SK-MEL-5 (cell line): ENCODE results near the gene TTC7B. TPM values are rescaled to one million over a fixed set of nuclear protein-coding genes. Genes with fewer than 3 reads are reported as not detected.

Experiments used
- DNase-seq: peaks from one replicate; pipeline ENCODE4 v3.0.0-alpha.2; 2016; ENCODE audit warnings: low read depth, low spot score
- in situ Hi-C: cut with HindIII; loops from 2 replicates; pipeline ENCODE4 v1.10.0; 2016; ENCODE audit warnings: low sequenced_read_pairs, high pct_unique_total_duplicates, low pct_unique_long_range_greater_than_20kb
- total RNA-seq: library from RNA; depleted of rRNA; stranded (reverse); fragments of >200 nt; shearing (Covaris generic); gene quantifications from 2 replicates; pipeline ENCODE4 v1.2.3, GENCODE V29; 2014

Gene TTC7B
- total RNA-seq, 1 experiment from 2014 or later: 31.1 TPM

DNA sequence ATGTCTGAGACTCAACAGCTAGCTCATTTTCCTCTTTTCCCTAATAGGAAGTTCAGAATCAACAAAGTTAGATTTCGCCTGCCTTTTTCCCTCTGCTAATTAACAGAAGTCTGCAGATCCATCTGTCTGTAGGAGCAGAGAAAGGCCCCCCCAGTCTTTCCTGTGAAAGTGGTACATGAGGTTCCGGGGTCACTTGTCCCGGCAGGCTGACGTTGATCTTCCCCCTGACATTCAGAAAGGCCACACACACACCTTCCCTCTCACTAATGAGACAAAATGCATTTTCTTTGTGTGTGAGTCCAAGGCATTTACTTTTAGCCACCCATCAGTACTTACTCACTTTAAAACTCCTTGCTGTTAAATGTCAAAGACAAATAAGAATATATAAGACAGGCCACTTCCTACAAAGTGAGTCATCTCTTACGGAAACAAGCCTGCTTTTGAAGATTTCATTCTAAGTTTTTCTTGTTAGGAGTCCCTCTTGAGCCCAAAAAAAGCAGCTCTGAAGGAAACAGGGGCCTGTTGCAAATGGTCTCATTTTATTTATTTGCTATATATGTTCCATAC, 138.7 kb downstream of the TTC7B start:
- peak; percentile 28 for DNase-seq

DNA sequence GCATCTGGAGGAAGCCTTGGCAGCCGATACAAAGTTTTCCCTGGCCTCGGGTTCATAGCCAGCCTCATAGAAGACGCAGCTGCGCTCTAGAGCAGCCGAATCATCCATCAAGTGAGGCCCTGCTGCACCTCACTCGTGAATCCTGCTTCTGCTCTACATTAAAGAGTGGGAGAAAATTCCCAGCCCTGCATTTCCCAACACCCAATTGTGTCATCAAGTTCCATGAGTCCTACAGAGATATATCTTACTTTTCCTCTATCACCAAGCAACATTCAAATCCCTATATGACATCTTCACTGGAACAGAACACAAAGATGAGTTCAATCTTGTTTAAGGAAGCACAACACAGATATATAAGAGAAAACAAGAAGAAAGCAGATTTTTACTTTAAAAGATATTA, 139.3 kb downstream of the TTC7B start:
- in situ Hi-C loops: no loop called here
- no peak for DNase-seq

More for the DNA sequence above, 138.7 kb downstream of the TTC7B start:
- in situ Hi-C loops: no loop called here

DNA sequence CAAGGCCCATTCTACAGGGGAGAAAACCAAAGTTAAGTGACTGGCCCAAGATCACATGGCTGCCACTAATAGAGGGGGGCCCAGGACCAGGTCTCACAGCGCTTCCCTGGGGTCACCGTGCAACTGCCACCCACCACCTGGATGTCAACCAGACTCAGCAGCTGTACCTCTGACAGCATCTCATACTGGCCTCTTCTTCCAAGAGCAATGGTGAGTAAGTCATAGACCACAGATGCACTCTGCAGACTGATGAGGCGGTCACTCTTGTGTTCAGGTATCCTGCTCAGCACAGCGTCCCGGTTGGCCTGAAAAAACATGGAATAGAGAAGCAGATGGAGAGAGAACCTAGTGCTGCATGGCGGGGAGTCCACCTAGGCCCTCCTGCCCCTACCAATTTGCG, 139.9 kb downstream of the TTC7B start:
- no peak for DNase-seq
- in situ Hi-C loops: no loop called here

DNA sequence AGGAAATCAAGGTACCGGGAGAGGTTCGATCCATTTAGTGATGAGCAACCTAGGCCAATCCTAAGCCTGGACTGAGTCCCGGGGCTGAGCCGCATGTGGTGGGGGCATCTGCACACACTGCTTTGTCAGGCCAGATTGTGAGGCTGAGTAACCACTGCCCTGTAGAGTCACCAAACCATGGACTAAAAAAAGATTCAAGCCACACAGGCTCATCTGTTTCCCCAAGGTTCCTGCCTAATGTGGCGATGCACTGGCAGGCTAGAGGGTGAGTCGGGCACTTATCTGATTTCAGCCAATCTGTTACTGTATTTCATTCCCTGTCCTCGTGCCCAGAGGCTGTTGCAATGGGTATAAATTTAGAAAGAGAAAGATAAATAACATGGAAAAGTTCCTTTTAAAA, 140.8 kb downstream of the TTC7B start:
- DNase-seq: peak; percentile 6
- in situ Hi-C loops: no loop called here

DNA sequence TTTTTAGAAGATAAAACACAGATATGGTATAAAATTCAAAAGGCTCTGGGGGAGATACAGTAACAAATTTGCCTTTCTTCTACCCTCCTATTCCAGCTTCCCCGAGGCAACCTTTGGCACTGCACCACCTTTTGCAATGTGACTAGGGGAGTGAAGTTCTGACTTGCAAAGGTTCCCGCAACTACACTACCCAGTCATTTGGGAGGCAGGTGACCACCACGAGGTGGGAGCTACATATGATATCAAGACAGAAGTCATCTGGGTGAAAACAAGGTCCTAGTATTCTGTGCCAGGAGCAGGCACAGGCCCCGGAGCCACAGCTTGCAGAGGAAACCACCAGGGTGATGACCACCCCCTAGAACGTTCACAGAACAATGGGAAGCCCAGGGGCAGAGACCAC, 141.5 kb downstream of the TTC7B start:
- peak; percentile 66 for DNase-seq
- in situ Hi-C loops: no loop called here

DNA sequence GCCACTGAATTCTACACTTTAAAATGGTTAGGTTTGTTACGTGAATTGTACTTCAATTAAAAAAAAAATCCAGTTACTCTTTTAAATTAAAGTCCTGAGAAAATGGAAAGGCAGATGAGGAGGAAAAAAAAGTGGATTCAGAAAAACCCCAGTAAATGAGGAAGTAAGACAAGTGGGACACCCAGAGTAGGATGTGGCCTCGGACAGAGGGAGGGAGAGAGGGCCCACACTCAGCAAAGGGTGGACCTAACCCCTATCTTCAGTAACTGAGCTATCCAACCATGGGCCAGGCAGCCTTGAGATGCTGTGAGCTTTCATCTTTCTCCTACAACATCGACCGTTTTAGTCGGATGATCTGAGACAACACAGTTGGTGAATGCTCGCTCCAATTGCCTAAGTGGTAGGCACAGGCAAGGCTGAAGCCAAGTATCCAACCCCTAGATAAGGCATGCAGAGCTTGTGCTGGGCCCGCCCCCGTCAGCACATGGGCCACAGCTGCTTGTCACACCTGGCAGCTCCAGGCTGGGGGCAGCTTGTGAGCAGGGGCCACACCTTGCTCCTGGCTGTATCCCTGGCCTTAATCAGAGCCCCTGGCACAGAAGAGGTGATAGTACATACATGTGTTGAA, 142.1 kb downstream of the TTC7B start:
- in situ Hi-C loops: no loop called here
- no peak for DNase-seq

DNA sequence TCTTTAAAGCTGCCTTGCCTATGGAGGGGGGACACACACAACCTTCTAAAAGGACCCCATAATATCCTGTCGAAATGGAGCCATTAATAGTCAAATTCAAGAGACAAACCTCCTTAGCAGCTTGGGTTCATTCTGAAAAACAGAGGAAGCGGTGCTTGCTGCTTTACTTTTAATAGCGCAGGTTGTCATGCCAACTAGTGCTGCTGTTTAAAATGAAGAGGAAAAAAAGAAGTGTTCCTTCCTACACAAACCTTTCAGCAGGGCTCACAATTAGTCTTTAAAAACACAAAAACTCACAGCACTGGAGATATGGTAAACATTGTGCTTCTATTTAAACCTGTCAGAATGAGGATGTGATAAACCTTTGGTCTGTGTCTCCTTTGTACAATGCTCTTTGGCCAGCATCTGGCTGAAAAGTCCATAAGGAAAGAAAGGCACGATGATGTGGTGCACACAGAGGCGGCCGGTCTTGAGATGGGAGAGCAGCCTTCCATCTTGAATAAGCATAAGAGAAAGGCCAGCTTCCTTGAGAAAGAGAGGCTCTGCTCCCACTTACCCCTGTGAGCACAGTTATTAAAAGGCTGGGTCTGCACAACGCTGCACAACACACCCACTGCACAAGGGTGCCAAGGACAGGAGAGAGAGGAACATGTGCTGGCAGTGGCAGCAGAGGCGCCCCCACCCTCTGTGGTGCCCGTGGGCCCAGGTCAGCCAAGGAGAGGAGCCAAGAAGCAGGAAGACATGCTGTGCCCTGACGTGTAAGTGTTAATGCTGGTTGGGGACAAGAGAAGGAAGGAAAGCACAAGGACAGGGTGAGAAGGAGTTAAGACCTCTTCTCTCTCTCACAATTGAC, 144.6 kb downstream of the TTC7B start:
- in situ Hi-C loops: no loop called here
- no peak for DNase-seq

DNA sequence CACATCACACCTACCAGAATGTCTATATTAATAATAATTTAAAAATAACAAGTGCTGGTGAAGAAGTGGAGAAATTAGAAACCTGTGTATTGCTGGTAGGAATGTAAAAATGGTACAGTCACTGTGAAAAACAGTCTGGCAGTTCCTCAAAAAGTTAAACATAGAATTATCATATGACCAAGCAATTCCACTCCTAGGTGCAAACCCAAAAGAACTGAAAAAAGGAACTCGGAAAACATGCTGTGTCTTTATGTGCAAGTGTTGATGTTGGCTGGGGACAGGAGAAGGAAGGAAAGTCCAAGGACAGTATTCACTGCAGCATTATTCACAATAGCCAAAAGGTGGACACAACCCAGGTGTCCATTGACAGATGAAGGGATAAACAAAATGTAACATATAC, 146.5 kb downstream of the TTC7B start:
- in situ Hi-C loops: no loop called here

DNA sequence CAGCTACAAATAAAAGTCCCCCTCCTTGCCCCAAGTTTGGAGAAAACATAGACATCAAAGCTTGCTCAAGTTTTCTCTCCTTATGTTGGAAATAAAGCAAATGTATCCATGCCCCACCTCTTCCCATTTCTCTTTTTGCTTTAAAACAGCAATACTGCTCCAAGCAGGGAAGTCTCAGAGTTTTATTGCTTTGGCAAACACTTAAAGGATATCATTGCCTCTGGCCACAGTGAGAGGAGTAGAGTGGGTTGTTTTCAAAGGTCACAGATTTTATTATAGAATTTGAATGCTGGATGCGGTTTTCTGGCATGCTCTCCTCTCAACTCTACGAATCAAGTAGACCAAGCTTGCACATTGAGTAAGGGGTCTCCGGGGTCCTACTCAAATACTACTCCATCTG, 149.7 kb downstream of the TTC7B start:
- in situ Hi-C loops: no loop called here
- peak; percentile 16 for DNase-seq

More for the DNA sequence above, 146.5 kb downstream of the TTC7B start:
- DNase-seq: no peak

DNA sequence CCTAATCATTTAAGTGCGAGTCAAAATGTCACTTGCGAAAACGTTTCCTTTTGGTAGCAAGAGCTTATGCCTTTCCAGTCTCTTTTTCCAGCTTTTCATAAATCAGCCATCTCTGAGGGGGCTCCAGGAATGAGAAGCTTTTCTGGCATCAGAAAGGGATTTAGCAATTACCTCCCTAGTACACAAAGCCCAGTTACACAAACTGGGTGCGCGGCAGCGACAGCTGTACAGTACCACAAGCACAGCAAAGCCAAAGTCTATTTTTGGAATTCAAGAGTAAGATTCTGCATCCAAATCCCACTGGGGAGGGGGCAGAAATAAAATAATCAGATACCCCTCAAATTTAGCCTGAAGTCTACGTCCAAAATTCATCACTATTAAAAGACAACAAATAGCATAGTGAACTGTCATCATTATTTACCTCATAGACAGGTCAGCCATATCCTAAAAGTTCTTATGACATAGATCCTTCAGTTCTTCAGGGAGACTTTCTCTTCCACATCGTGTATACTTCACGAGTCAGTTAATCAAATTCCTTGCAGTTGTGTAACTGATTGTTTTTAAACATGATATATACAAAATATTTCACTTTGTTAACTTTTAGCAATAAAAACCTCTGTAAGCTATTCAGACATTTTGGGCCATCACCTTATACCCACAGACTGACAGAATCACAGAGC, 150.8 kb downstream of the TTC7B start:
- in situ Hi-C loops: no loop called here
- DNase-seq: no peak

DNA sequence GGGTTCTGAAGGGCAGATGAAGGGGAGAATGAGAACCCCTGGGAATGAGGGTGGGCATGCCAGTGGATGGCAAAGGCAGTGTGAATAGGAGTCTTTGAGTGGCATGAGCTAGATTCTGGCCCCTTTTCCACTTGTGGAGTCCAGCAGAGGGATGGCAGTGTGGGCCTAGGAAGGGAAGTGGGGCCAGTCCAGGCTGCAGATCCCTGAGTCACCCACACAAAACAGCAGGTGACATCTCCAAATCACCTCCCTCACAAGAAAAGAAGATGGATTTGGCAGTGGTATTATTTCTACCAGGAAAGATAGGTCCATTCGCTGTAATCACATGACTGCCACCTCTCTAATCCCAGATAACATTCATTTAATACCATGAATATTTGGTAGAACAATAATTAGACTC, 151.3 kb downstream of the TTC7B start:
- in situ Hi-C loops: no loop called here
- no peak for DNase-seq

DNA sequence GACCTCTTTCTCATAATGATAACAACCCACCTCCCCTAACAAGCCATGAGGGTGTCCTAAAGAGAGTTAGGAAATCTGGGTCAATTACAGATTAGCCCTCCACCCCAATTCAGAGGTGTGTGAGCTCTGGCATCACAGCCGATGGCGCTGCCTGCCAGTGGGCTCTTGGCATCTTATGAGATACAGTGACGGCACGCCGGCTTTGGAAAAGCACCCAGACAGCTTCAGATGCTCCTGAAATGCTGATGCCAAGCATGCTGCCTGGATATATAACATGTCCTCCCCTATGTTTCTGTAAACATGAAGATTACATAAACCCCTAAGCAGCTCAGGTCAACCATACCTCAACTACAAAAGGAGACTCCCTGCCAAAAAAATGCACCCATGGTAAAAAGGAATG, 152.6 kb downstream of the TTC7B start:
- no peak for DNase-seq
- in situ Hi-C loops: no loop called here

DNA sequence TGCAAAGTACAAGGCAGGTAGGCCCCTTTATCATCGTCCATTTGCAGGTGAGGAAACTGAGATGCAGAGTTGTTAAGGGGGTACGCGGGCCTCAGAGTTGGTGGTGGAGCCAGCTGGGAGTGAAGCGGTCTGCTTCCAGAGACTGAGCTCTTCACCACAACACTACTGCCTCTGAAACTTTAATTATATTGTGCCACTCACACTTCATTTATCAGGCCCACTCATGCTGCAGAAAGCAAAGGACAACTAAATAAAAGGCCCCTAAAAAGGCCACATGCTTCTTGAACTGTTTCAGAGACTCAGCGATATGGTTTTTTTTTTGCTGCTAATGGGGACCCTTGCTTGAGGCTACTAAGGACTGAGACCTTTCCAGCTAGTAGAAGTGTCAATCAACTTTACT, 153.1 kb downstream of the TTC7B start:
- in situ Hi-C loops: no loop called here
- DNase-seq: no peak

DNA sequence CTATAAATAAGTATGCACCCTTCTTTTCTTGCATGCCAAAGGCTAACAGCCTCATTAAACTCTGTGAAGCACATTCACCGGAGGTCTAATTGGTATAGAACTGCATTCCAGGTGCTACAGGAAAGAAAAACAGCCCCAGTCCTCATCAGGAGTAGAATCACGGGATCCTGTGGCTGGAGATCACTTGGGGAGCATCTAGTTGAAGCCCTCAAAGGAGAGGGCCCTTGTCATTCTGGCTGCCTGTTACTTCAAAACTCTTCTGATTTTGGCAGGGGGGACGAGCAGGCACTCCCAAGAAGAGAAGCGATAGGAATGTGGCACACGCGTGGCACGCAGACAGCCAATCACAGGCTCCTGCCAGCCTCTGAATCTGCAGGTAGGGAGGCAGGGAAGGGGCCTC, 154.4 kb downstream of the TTC7B start:
- in situ Hi-C loops: no loop called here
- DNase-seq: no peak

DNA sequence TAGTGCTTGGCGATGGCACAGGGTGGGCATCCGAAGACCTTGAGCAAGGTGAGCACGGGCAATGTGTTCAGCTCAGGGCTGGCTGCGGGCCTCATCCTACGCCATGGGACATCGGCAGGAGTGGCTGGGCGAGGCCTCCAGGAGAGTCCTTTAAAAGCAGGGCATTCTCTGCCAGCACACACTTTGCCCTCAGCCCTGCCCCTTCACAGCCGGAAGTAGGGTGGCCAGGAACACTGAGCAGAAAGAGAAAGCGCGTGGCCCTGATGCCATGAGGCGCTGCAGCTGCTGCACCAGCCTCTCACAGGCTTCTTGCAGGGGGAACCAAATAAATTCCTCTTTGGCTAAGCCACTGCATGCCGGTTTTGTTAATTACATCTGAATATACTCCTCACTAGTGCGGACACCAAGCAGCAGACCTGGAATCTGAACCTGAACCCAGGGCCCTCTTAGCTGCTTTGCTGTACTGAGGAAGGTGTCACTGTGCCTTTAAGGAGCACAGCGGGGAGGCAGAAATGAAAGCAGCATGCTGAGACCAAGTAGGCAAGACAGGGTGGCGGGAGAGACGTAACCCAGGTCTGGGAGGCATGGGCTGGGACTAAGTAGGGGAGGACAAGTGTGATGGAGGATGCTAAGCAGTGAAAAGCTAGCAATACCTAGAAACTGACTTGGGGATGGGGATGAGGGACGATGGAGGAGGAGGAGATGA, 155.2 kb downstream of the TTC7B start:
- in situ Hi-C loops: no loop called here
- no peak for DNase-seq

DNA sequence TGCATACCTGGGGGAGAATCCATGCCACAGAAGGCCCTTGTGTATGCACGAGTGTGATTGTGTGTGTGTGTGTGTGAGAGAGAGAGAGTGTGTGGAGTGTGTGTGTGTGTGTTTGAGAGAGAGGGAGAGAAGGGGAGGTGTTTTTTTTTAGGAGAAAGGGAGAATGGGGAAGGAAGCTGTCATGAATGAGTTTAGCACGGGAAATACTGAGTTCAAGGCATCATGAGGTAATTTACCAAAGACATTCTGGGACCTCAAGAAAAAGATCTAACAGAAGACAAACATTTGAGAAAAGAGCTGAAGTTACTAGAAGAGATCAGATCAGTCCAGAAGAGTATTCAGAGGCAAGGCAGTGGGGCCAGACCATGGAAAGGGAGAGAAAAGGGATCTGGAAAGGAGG, 157.1 kb downstream of the TTC7B start:
- in situ Hi-C loops: no loop called here
- no peak for DNase-seq

DNA sequence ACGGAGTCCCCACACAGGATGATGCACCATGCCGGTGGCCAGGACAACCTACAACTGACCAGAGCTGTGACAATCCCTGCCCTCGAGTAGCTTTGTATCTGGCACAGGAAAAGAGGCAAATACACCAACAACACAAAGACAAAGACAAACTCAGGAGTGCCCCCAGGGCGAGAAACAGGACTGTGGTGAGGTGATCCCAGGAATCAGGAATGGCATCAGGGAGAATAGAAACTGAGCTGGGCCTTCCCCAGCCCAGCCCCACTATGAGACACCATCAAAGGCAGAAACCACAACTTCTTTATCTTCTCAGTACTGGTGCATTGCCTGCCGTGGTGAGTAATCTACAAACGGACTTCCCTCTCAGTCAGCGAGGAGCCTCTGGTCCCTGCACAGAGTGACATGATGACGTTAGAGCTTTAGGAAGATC, 157.7 kb downstream of the TTC7B start:
- no peak for DNase-seq
- in situ Hi-C loops: no loop called here

DNA sequence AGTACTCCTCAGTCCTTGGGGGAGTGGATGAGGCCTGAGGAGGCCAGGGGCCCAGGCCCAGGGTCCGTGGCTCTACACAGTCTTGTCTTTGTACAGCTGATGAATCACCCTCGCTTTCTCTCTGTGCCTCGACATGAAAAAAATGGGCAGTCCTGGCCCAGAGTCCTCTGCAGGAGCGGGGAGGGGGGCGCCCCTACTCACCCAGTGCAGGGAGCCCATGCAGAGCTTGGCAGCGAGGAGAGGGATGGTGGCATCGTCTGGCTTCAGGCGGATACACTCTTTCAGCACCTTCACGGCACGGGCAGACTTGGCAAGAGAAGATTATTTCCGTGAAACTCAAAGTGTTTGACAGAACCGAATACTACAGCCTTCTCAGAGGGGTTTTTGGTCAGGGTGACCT, 159.3 kb downstream of the TTC7B start:
- in situ Hi-C loops: no loop called here
- DNase-seq: no peak
